GM12875 (cell line): ENCODE measurements around the gene PSMC3.

ENCODE experiments used
- H3K4me3 ChIP-seq: one replicate; pipeline ENCODE4 v1.5.1; 2011; ENCODE audit warnings: low read depth, low read length, control low read depth
- TF ChIP-seq, protein P1 (sequence below): IDR thresholded peaks from 2 replicates; pipeline ENCODE4 v1.5.1; 2011; ENCODE audit warnings: low read depth, mild to moderate bottlenecking, control low read depth, inconsistent platforms, low read length, moderate library complexity, borderline replicate concordance; ENCODE audit not compliant: insufficient read depth

Gene PSMC3

DNA sequence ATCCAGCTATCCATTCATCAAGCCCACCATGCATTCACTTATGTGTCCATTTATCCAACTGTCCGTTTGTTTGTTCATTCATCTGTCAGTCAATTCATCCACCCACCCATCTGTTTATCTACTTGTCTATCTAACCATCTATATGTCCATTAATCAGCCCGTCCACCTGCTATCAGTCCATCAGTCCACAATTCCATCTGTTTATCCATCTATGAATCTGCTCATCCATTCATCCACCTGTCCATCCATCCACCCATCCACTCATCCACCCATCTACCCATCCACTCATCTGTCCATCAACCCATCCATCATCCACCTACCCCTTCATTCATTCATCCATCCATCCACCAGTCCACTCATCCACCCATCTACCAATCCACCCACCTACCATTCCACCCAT, 46.9 kb downstream of the PSMC3 start:
- no peak overlapping the region for H3K4me3 ChIP-seq
- TF ChIP-seq, protein P1, sequence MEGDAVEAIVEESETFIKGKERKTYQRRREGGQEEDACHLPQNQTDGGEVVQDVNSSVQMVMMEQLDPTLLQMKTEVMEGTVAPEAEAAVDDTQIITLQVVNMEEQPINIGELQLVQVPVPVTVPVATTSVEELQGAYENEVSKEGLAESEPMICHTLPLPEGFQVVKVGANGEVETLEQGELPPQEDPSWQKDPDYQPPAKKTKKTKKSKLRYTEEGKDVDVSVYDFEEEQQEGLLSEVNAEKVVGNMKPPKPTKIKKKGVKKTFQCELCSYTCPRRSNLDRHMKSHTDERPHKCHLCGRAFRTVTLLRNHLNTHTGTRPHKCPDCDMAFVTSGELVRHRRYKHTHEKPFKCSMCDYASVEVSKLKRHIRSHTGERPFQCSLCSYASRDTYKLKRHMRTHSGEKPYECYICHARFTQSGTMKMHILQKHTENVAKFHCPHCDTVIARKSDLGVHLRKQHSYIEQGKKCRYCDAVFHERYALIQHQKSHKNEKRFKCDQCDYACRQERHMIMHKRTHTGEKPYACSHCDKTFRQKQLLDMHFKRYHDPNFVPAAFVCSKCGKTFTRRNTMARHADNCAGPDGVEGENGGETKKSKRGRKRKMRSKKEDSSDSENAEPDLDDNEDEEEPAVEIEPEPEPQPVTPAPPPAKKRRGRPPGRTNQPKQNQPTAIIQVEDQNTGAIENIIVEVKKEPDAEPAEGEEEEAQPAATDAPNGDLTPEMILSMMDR = no peak

DNA sequence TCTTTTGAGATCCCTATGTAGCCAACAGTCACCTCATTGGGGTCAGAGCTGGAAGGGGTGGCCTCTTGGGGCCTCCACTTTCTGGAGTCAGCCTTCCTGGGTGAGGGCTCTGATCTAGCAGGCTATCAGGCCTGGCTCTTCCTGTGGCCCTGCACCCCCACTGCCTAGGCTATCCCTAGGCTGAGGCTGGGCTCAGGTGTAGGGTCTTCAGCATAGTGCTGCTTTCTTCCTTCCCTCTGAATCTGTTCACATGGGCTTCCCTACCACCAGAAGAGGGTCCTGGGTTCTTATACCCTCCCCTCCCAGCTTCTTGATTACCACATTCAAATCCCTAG, 47.4 kb downstream of the PSMC3 start:
- peak overlapping the region; percentile 92 for H3K4me3 ChIP-seq
- TF ChIP-seq, protein P1 = no peak

GRCh38 chr11:47378010-47378835, 48.0 kb downstream of the PSMC3 start, which contains the start of gene SPI1:
Gene SPI1 (minus strand): TSS chr11:47378547. CDS start chr11:47378353, 194 bp downstream.
- TF ChIP-seq, protein P1 = no peak
- peak within 1 kb of the TSS; percentile 92 for H3K4me3 ChIP-seq

DNA sequence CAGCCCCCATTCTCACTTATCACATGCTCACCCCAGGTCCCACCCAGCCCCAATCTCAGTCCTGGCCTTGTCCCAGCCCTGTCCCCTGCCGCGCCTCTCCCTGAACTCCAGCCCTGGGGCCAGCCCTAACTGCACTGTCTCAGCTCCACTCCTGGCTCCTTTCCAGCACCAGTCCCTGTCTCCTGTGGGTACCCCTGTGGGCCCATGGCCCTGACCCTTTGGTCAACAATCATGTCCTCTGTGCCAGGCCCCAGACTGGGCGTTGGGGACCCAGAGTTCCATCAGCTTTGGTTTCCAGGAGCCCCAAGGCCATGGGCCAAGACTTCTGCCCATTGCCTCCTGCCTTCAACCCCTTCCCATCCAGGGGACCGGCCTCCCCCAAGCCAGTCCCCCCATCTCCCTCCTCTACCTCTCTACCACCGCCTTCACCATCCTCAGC, 48.6 kb downstream of the PSMC3 start:
- TF ChIP-seq, protein P1 = no peak
- peak overlapping the region; percentile 92 for H3K4me3 ChIP-seq

DNA sequence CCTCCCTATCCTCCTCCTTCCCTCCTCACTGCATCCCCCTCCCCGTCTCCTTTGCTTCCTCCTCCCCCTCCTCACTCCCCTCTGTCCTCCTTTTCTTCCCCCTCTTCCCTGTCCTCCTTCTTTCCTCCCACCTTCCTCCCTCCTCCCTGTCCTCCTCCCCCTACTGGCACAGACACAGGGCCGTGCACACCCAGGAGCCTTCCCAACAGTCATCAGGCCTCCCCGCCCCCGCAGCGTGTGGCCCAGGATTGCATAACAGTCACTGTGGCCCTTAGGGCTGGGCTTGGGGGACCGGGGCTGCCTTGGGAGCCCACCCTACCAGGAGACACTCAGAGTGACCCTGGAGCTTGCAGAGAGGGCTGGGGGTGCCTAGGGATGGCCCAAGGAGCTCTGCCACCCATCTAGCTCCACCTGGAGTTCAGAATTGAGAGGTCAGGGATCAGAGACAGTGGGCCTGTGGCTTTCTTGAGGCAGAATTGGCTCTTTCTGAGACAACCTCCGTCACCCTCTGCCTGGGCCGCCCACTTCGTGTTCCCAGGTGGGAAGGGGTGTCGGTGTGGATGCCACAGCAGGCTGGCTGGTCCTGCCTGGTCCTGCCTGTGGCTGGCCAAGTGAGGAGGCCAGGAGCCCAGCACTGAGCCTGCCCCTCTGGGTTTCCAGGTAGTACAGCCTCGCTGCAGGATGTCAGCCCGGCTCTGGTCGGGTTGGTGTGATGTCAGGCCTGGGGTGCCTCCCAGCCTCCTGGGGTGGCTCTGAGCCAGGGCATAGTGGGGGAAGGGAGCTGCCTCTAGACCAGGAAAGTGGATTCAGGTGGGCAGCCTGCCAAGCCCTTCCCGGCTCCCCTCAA, 49.5 kb downstream of the PSMC3 start:
- H3K4me3 ChIP-seq = peak overlapping the region; percentile 92
- TF ChIP-seq, protein P1 = no peak

- H3K4me3 ChIP-seq = peak overlapping the region; percentile 92
- TF ChIP-seq, protein P1 = no peak
Measured at GRCh38 chr11:47376107-47376524, 50.1 kb downstream of the PSMC3 start.

DNA sequence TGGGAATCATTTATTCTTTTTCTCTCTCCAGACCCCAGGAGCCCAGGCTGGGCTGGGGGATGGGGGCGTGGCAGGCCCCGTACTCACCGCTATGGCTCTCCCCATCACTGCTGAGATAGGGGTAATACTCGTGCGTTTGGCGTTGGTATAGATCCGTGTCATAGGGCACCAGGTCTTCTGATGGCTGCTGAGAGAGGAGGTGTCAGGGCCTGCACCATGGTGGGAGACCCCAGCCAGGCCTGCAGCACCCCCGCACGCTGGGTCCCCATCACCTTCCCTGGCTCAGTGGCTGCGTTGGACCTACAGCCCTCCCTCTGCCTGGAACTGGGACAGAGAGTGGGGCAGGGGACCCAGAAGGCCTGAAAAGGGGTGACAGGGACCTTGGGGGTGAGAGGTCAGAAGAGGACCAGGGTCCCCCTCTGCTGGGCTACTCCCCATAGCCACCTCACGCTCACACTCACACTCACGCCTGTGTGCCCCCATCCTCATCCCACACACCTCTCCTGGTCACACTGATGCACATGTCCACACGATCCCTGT, 50.6 kb downstream of the PSMC3 start:
- no peak overlapping the region for H3K4me3 ChIP-seq
- TF ChIP-seq, protein P1 = no peak
